ENCODE measurements around the gene PTPRR.

The PTPRR gene

GRCh38 chr12:70920251-70920851 lies at the start of gene PTPRR:
Gene PTPRR (minus strand): TSS chr12:70920738. CDS start chr12:70920390, 348 bp downstream.
- TF ChIP-seq FOXM1 (IDR thresholded peaks at IDR 0.05; ENCODE audit: borderline replicate concordance, low read depth): no peak
- TF ChIP-seq USF1 (IDR thresholded peaks at IDR 0.05): no peak
- no peak for TF ChIP-seq TAF1 (IDR thresholded peaks at IDR 0.05; ENCODE audit: low read depth)
- no peak for TF ChIP-seq TCF12 (IDR thresholded peaks at IDR 0.05; ENCODE audit: low read depth)
- no peak for TF ChIP-seq NFIC (IDR thresholded peaks at IDR 0.05)
- TF ChIP-seq YY1 (IDR thresholded peaks at IDR 0.05; ENCODE audit: low read depth): no peak
- TF ChIP-seq CREB1 (IDR thresholded peaks at IDR 0.05; ENCODE audit: low read depth): no peak
- no peak for TF ChIP-seq EGR1 (IDR thresholded peaks at IDR 0.05)
- TF ChIP-seq MAX (IDR thresholded peaks at IDR 0.05): no peak

GRCh38 chr12:70966996-70967790 lies 46.7 kb upstream of the PTPRR start:
- TF ChIP-seq TCF12 (IDR thresholded peaks at IDR 0.05; ENCODE audit: low read depth): no peak
- TF ChIP-seq NFIC (IDR thresholded peaks at IDR 0.05): no peak
- TF ChIP-seq MAX (IDR thresholded peaks at IDR 0.05): no peak
- no peak for TF ChIP-seq CEBPB (IDR thresholded peaks at IDR 0.05)
- no peak for TF ChIP-seq EP300 (IDR thresholded peaks at IDR 0.05; ENCODE audit: borderline replicate concordance)
- TF ChIP-seq YY1 (IDR thresholded peaks at IDR 0.05; ENCODE audit: low read depth): no peak
- TF ChIP-seq EGR1 (IDR thresholded peaks at IDR 0.05): no peak
- no peak for TF ChIP-seq ZBTB7A (IDR thresholded peaks at IDR 0.05; ENCODE audit: low read depth)
- no peak for TF ChIP-seq TEAD4 (IDR thresholded peaks at IDR 0.05)
- TF ChIP-seq TAF1 (IDR thresholded peaks at IDR 0.05; ENCODE audit: low read depth): no peak

- no peak for TF ChIP-seq MAX (IDR thresholded peaks at IDR 0.05)
- TF ChIP-seq EP300 (IDR thresholded peaks at IDR 0.05; ENCODE audit: borderline replicate concordance): no peak
- no peak for TF ChIP-seq YY1 (IDR thresholded peaks at IDR 0.05; ENCODE audit: low read depth)
- TF ChIP-seq NFIC (IDR thresholded peaks at IDR 0.05): no peak
- no peak for TF ChIP-seq FOXM1 (IDR thresholded peaks at IDR 0.05; ENCODE audit: borderline replicate concordance, low read depth)
- TF ChIP-seq TCF12 (IDR thresholded peaks at IDR 0.05; ENCODE audit: low read depth): no peak
- TF ChIP-seq TEAD4 (IDR thresholded peaks at IDR 0.05): no peak
- no peak for TF ChIP-seq EGR1 (IDR thresholded peaks at IDR 0.05)
- TF ChIP-seq CREB1 (IDR thresholded peaks at IDR 0.05; ENCODE audit: low read depth): no peak
These were observed 45.5 kb upstream of the PTPRR start for GRCh38 chr12:70966046-70966445.

GRCh38 chr12:70964867-70965510 lies 44.5 kb upstream of the PTPRR start:
- no peak for TF ChIP-seq EGR1 (IDR thresholded peaks at IDR 0.05)
- TF ChIP-seq EP300 (IDR thresholded peaks at IDR 0.05; ENCODE audit: borderline replicate concordance): no peak
- TF ChIP-seq RAD21 (IDR thresholded peaks at IDR 0.05; ENCODE audit: low read depth): no peak
- no peak for TF ChIP-seq MAX (IDR thresholded peaks at IDR 0.05)
- no peak for TF ChIP-seq TCF12 (IDR thresholded peaks at IDR 0.05; ENCODE audit: low read depth)
- TF ChIP-seq CEBPB (IDR thresholded peaks at IDR 0.05): no peak
- TF ChIP-seq TAF1 (IDR thresholded peaks at IDR 0.05; ENCODE audit: low read depth): no peak
- no peak for TF ChIP-seq REST (IDR thresholded peaks at IDR 0.05; ENCODE audit: low read depth)
- TF ChIP-seq ZBTB7A (IDR thresholded peaks at IDR 0.05; ENCODE audit: low read depth): no peak
- no peak for TF ChIP-seq USF1 (IDR thresholded peaks at IDR 0.05)
- TF ChIP-seq FOXM1 (IDR thresholded peaks at IDR 0.05; ENCODE audit: borderline replicate concordance, low read depth): no peak
- no peak for TF ChIP-seq NFIC (IDR thresholded peaks at IDR 0.05)

- TF ChIP-seq FOXM1 (IDR thresholded peaks at IDR 0.05; ENCODE audit: borderline replicate concordance, low read depth) (no peak), TEAD4 (IDR thresholded peaks at IDR 0.05) (no peak), CEBPB (IDR thresholded peaks at IDR 0.05) (no peak), NFIC (IDR thresholded peaks at IDR 0.05) (no peak), RAD21 (IDR thresholded peaks at IDR 0.05; ENCODE audit: low read depth) (no peak), MAX (IDR thresholded peaks at IDR 0.05) (no peak), TAF1 (IDR thresholded peaks at IDR 0.05; ENCODE audit: low read depth) (no peak), ZBTB7A (IDR thresholded peaks at IDR 0.05; ENCODE audit: low read depth) (no peak), YY1 (IDR thresholded peaks at IDR 0.05; ENCODE audit: low read depth) (no peak), TCF12 (IDR thresholded peaks at IDR 0.05; ENCODE audit: low read depth) (no peak)
These were observed 42.6 kb upstream of the PTPRR start for GRCh38 chr12:70963081-70963660.

Measured in Ishikawa (cell line).